Right lobe of liver (tissue), 4 donors: ENCODE data around the gene MUC5B.

Experiments used
- CTCF ChIP-seq, 4 donors: fragments of 200-600 bp in 3 of 4; fragments of 450-650 bp in 1 of 4; IDR thresholded peaks; one replicate each; pipeline versions ENCODE4 v1.5.1 to v1.8.0; 2016 to 2022; ENCODE audit warnings: antibody characterized with exemption in 4 of 4, mild to moderate bottlenecking in 2 of 4
- POLR2A ChIP-seq: fragments of 450-650 bp; IDR thresholded peaks from one replicate; pipeline ENCODE4 v1.6.1; 2017; ENCODE audit warnings: antibody characterized with exemption, mild to moderate bottlenecking
- donor health status: DM: no; HTN: no; CAD: no.
- donor health status: DM: no; HTN: no; CAD: no.
- donor health status: DM: no; HTN: yes; CAD: no.

- TF ChIP-seq CTCF (IDR thresholded peaks at IDR 0.05) (no peak), POLR2A (no peak)
Observed at GRCh38 chr11:1237851-1238250, 15.0 kb downstream of the MUC5B start.
